ENCODE data around the gene KIAA1328.

KIAA1328 gene

GRCh38 chr18:37138456-37138855 lies 309.5 kb downstream of the KIAA1328 start:
- TF ChIP-seq CTCF (IDR thresholded peaks at IDR 0.05): no peak
- Histone ChIP-seq H3K4me1 (no peaks in the 10 kb centered on the region), H2AFZ (no peak overlapping the region), H3K4me3 (ENCODE audit: low read depth, low read length) (no peak overlapping the region), H3K36me3 (ENCODE audit: control insufficient read depth, insufficient read depth, low read length) (no peaks in the 10 kb centered on the region), H3K4me2 (ENCODE audit: low read length) (no peak overlapping the region), H3K9ac (no peak overlapping the region), H3K27ac (no peak overlapping the region), H3K27me3 (ENCODE audit: control insufficient read depth, insufficient read depth, low read length) (no peaks in the 10 kb centered on the region), H3K9me3 (ENCODE audit: control insufficient read depth, low read length) (no peaks in the 10 kb centered on the region), H3K79me2 (no peaks in the 10 kb centered on the region)

DNA sequence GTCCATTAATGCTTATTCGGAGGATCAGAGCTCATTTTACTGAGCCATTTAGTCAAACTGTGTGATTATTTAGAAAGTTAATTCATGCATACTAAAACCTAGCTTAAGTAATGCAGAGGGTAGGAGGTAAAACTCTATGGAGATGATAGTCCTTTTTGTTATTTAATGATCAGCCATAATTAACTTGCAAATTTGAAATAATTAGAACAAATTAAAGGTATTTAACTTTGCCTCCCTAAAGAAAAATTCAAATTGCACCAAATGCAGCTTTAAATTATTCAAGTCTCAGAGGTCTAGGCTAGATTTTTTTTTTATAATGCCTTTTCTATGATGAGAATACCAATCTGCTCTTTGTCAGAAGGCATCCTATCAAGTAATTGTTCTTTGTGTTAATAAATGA lies 310.9 kb downstream of the KIAA1328 start:
- Histone ChIP-seq H2AFZ (no peak overlapping the region), H3K9me3 (ENCODE audit: control insufficient read depth, low read length) (no peaks in the 10 kb centered on the region)
- no peak for TF ChIP-seq CTCF (IDR thresholded peaks at IDR 0.05)

DNA sequence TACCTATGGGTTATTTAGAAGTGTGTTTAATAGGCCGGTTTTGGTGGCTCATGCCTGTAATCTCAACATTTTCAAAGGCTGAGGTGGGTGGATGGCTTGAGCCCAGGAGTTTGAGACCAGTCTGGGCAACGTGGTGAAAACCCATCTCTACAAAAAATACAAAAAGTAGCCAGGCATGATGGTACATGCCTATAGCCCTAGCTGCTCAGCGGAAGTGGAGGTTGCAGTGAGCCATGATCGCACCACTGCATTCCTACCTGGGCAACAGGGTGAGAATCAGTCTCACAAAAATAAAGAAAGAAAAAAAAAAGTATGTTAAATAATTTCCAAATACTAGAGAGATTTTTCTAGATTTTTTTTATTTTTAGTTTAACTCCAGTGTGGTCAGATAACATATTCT lies 316.0 kb downstream of the KIAA1328 start:
- no peak for TF ChIP-seq CTCF (IDR thresholded peaks at IDR 0.05)
- Histone ChIP-seq H2AFZ (no peak overlapping the region), H3K9me3 (ENCODE audit: control insufficient read depth, low read length) (no peaks in the 10 kb centered on the region), H3K4me2 (ENCODE audit: low read length) (no peak overlapping the region), H3K36me3 (ENCODE audit: control insufficient read depth, insufficient read depth, low read length) (no peaks in the 10 kb centered on the region), H3K4me1 (no peaks in the 10 kb centered on the region), H3K9ac (no peak overlapping the region), H3K27ac (no peak overlapping the region), H3K4me3 (ENCODE audit: low read depth, low read length) (no peak overlapping the region), H3K79me2 (no peaks in the 10 kb centered on the region), H3K27me3 (ENCODE audit: control insufficient read depth, insufficient read depth, low read length) (no peaks in the 10 kb centered on the region)

More for the DNA sequence above, 310.9 kb downstream of the KIAA1328 start:
- H3K4me3 ChIP-seq (ENCODE audit: low read depth, low read length): no peak overlapping the region
- H3K79me2 ChIP-seq: no peaks in the 10 kb centered on the region
- H3K9ac ChIP-seq: no peak overlapping the region
- H3K4me1 ChIP-seq: no peaks in the 10 kb centered on the region
- H3K27ac ChIP-seq: no peak overlapping the region
- no peaks in the 10 kb centered on the region for H3K27me3 ChIP-seq (ENCODE audit: control insufficient read depth, insufficient read depth, low read length)
- H3K36me3 ChIP-seq (ENCODE audit: control insufficient read depth, insufficient read depth, low read length): no peaks in the 10 kb centered on the region
- no peak overlapping the region for H3K4me2 ChIP-seq (ENCODE audit: low read length)

DNA sequence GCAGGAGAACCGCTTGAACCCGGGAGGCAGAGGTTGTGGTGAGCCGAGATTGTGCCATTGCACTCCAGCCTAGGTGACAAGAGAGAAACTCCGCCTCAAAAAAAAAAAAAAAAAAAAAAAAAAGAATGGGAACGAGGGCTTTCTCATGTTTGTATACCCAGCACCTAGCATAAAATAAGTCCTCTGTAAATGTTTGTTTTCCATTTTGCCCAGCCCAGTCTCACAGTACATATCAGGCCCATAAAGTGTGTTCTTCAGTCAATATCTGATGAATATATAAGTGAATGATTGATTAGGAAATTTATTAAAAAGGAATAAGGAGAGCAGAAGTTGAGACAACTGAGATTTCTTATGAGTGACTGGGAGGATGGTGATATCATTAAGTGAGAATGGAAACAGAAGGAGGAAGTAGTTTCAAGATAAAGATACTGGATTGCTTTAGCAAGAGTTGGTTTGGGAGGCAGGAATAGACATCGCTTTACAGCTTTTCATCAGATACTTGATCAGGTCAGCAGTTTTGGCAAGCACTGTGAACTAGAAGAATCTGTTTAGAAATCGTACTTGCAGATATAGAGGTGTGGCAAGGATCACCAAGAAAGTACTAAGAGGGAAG lies 327.5 kb downstream of the KIAA1328 start:
- Histone ChIP-seq H3K9me3 (ENCODE audit: control insufficient read depth, low read length) (no peaks in the 10 kb centered on the region), H3K36me3 (ENCODE audit: control insufficient read depth, insufficient read depth, low read length) (no peaks in the 10 kb centered on the region), H3K4me1 (no peaks in the 10 kb centered on the region), H3K27ac (no peak overlapping the region), H3K27me3 (ENCODE audit: control insufficient read depth, insufficient read depth, low read length) (no peaks in the 10 kb centered on the region), H2AFZ (no peak overlapping the region), H3K4me3 (ENCODE audit: low read depth, low read length) (no peak overlapping the region), H3K79me2 (no peaks in the 10 kb centered on the region), H3K9ac (no peak overlapping the region), H3K4me2 (ENCODE audit: low read length) (no peak overlapping the region)
- no peak for TF ChIP-seq CTCF (IDR thresholded peaks at IDR 0.05)
